Measurements from ENCODE around the gene CGB3. TPM values are rescaled to one million over a fixed set of nuclear protein-coding genes. Genes with fewer than 3 reads are reported as not detected.

CGB3 gene
- total and polyA plus RNA-seq, 2 of the 4 experiments (the other 2 are of a cell fraction) = not detected

GRCh38 chr19:48997972-48998371, 26.2 kb downstream of the CGB3 start:
- no peak overlapping the region for H2BK120ac ChIP-seq (ENCODE audit: low read depth, low read length)
- H3K27me3 ChIP-seq (ENCODE audit: control insufficient read depth, insufficient read depth, low read length) = no peaks in the 10 kb centered on the region
- dilution Hi-C loops (cut with HindIII; ENCODE audit: low sequenced_read_pairs, unreplicated experiment) (no loop called here), intact Hi-C loops (cut with micrococcal nuclease) (loop anchor here (10.0 kb wide), 1 partner anchor 207 kb away; no protein-coding TSS in a partner anchor), in situ Hi-C loops (cut with MboI; ENCODE audit: low sequenced_read_pairs) (no loop called here)
- H3K9ac ChIP-seq (ENCODE audit: low read depth, low read length) = no peak overlapping the region
- no peak overlapping the region for H3K23ac ChIP-seq (ENCODE audit: low read depth, low read length)
- H3K9me3 ChIP-seq (ENCODE audit: control insufficient read depth, insufficient read depth, low read length) = no peaks in the 10 kb centered on the region
- no peak overlapping the region for H3K27ac ChIP-seq (ENCODE audit: insufficient read depth, low read length)
- no peak overlapping the region for H4K91ac ChIP-seq (ENCODE audit: insufficient read depth, low read depth, low read length)
- H3K4ac ChIP-seq (ENCODE audit: low read depth, low read length) = no peak overlapping the region
- 60% methylated on average over 3 of the region's 5 CpGs; no CpG with 5 or more reads in 1 of the 2 experiments for WGBS, 2 experiments (ENCODE audit: extremely low coverage in 2 of 2, insufficient read length in 1 of 2)
- DNase-seq (peak; percentile 45), ATAC-seq (ENCODE audit: low read depth) (no peak)
- no peak overlapping the region for H2AFZ ChIP-seq (replicated peaks; ENCODE audit: low read length, poor library complexity)
- H2BK20ac ChIP-seq (ENCODE audit: low read depth, low read length) = no peak overlapping the region
- no peak overlapping the region for H2AK9ac ChIP-seq (replicated peaks; ENCODE audit: low read depth, low read length, poor library complexity)
- H3K4me3 ChIP-seq (ENCODE audit: insufficient read depth, low read depth, low read length) = no peak overlapping the region
- H3K4me2 ChIP-seq (ENCODE audit: low read depth, low read length) = no peak overlapping the region
- TF ChIP-seq RAD21 (IDR thresholded peaks at IDR 0.05; ENCODE audit: low read length) = peak; percentile 45
- no peak for TF ChIP-seq MXI1 (IDR thresholded peaks at IDR 0.05; ENCODE audit: borderline replicate concordance, low read depth, low read length)
- TF ChIP-seq USF2 (IDR thresholded peaks at IDR 0.05; ENCODE audit: low read depth, low read length) = no peak
- no peak for TF ChIP-seq NFE2L2 (IDR thresholded peaks at IDR 0.05; ENCODE audit: low read depth, low read length)
- TF ChIP-seq SMC3 (IDR thresholded peaks at IDR 0.05; ENCODE audit: low read depth, low read length) = peak; percentile 29; the same call in 1 of the 2 replicates
- TF ChIP-seq FOS (IDR thresholded peaks at IDR 0.05; ENCODE audit: low read depth, low read length) = no peak
- TF ChIP-seq CHD1 (IDR thresholded peaks at IDR 0.05; ENCODE audit: low read depth, low read length) = no peak
- TF ChIP-seq BHLHE40 (IDR thresholded peaks at IDR 0.05; ENCODE audit: low read depth, low read length) = no peak
- TF ChIP-seq POLR2A (IDR thresholded peaks at IDR 0.05; ENCODE audit: low read depth, low read length) = no peak
- TF ChIP-seq CEBPB (IDR thresholded peaks at IDR 0.05; ENCODE audit: low read depth, low read length) = no peak
- TF ChIP-seq ELK1 (IDR thresholded peaks at IDR 0.05; ENCODE audit: borderline replicate concordance, low read depth, low read length) = no peak
- TF ChIP-seq RFX5 (IDR thresholded peaks at IDR 0.05; ENCODE audit: low read depth, low read length) = no peak
- peak; percentile 52 for TF ChIP-seq CTCF (conservative IDR thresholded peaks at IDR 0.05; ENCODE audit: low read depth, low read length)
- TF ChIP-seq MAZ (IDR thresholded peaks at IDR 0.05; ENCODE audit: borderline replicate concordance, low read depth, low read length) = no peak
- CTCF ChIA-PET = interaction anchor here (0.8 to 1.6 kb wide), 2 partner anchors 16 to 20 kb away, joined by 3 read pairs; no protein-coding TSS in a partner anchor
- no peak overlapping the region for H3K14ac ChIP-seq (replicated peaks; ENCODE audit: low read depth, low read length)
- peaks cover 2% of the 10 kb centered on the region; the same call in 1 of the 2 replicates for H3K4me1 ChIP-seq (ENCODE audit: control insufficient read depth, insufficient read depth, low read length)
- no peak overlapping the region for H2BK5ac ChIP-seq (ENCODE audit: low read depth, low read length, poor library complexity, severe bottlenecking)
- peaks cover 3 to 64% of the 10 kb centered on the region in 2 experiments for H3K79me1 ChIP-seq (ENCODE audit: low read depth in 1 of 2, low read length in 2 of 2)
- POLR2A ChIA-PET (ENCODE audit: unreplicated experiment) = no interaction called here
- H3K36me3 ChIP-seq (ENCODE audit: control insufficient read depth, insufficient read depth, low read length) = peaks cover 2% of the 10 kb centered on the region
- H4K20me1 ChIP-seq (ENCODE audit: insufficient read depth, low read length) = peaks cover 24% of the 10 kb centered on the region
- H3K9me1 ChIP-seq (ENCODE audit: insufficient read depth, low read length) = no peaks in the 10 kb centered on the region
- H3K18ac ChIP-seq (ENCODE audit: low read depth, low read length) = no peak overlapping the region
- no TSS peak for BruUV-seq (replicated peaks)
- H2AK5ac ChIP-seq (ENCODE audit: low read depth, low read length) = peak overlapping the region; percentile 53; the same call in 1 of the 2 replicates
- H3K56ac ChIP-seq (ENCODE audit: extremely low read depth, insufficient read depth, low read length) = no peak overlapping the region
- 0 out of 4 replicates have a peak overlapping the region, but pooled peaks of 1 of the 2 experiments have one; percentile 37 for H4K8ac ChIP-seq (ENCODE audit: low read depth in 2 of 2, low read length in 2 of 2)
- H2BK15ac ChIP-seq (ENCODE audit: low read depth, low read length) = no peak overlapping the region
- no peak overlapping the region for H4K5ac ChIP-seq (ENCODE audit: low read depth, low read length)

All from IMR-90 (cell line).